Stimulated activated CD8-positive, alpha-beta memory T cell treated with anti-CD3 and anti-CD28 coated beads, Interleukin-2, amount 100 ng/mL, for 48 hours (primary cell): ENCODE results near the gene HELZ.

ENCODE experiments used
- DNase-seq, 2 donors: peaks; one replicate each; pipeline ENCODE4 v3.0.0-alpha.2; 2020; ENCODE audit warnings: low read depth in 2 of 2

HELZ gene

DNA sequence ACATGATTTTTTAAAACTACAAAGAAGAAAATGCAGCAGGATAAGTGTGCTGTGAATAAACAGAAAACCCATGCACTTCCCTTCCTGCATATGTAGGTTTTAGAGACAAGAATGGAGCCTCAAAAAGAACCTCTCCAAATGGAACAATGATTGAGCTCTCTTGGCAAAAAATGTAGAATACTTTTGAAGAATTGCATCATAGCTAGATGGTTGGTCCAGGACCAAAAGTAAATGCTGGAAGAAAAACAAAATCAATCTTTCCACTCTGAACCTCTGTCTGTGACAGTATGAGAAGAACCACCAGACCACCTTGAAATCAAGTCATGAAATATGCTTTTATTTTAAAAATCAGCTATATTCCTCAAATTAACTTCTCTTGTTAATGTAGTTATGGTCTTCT, 17.5 kb downstream of the HELZ start:
- DNase-seq, result no peak

- DNase-seq, result no peak
Measured at GRCh38 chr17:67225316-67225715, 19.7 kb downstream of the HELZ start.

- DNase-seq, result no peak
Measured at GRCh38 chr17:67224736-67225135, 20.3 kb downstream of the HELZ start.

DNA sequence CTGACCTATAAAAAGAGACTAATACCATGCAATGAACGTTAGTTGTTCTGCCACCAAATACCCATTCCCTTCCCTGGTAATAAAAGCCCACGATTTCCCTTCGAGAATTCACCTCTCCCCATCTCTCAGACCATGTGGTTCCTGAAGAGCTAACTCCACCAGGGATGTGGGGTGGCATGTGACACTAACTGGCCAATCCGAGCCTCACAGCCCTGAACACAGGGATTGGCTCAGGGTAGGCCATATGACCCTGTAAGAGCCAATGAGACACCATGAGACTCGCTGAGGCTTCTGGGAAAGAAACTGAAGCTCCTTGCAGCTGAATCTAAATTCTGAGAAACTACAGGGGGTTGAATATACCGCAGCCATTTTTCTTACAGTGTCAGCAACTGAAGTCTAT, 21.1 kb downstream of the HELZ start:
- DNase-seq, result no peak

GRCh38 chr17:67221062-67221998, 23.7 kb downstream of the HELZ start:
- DNase-seq, result no peak

GRCh38 chr17:67218385-67218950, 26.5 kb downstream of the HELZ start:
- DNase-seq, result no peak

- DNase-seq, result no peak
Measured at GRCh38 chr17:67217446-67217845, 27.6 kb downstream of the HELZ start.

GRCh38 chr17:67216578-67217320, 28.2 kb downstream of the HELZ start:
- DNase-seq, result no peak

DNA sequence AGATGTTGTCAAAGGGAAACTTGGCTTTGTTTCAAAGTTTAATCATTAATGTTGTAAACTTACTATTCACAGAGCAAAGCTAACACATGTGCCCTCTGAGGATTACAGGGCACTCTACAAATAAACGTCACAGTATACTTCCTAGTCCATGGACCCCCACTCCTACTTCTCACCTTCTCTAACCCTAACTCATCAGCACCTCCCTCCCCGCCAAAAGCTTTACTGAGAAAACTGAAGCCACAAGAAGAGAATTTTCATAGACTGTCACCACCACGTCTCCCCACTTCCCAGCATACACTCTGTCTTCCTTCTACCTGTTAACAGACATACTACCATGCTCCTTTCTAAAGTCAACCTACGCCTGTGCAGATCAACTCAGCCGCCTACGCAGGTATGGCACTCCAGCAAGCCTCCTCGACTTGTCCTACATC, 29.0 kb downstream of the HELZ start:
- no peak for DNase-seq

DNA sequence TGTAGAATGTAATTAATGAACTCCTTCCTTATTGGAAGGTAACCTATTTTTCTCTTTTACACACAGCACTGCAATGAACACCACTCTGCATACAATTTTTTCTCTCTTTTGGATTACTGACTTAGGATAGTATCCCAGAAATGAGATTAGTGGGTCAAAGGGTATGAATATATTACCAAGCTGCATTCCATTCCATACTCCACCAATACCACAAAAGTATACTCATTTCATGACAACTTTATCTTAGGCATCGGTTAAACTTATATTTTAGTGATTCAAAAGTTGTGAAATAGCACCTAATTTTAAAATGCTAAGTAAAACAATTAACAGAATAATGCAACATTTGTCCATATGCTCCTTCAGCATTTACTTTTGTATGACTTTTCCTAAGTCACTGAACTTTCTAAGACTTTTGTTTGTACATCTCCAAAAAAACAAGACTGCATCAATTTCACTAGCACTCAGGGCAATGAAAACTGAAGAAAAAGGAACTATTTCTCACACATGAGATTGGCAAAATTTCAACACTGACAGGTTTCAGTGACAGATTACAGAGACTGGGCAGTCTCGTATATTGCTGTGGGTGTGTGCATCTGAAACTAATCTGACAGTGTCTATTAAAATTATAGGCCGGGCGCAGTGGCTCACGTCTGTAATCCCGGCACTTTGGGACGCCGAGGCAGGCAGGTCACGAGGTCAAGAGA, 32.1 kb downstream of the HELZ start:
- no peak for DNase-seq

- DNase-seq, result no peak
Measured at GRCh38 chr17:67212231-67212630, 32.8 kb downstream of the HELZ start.

DNA sequence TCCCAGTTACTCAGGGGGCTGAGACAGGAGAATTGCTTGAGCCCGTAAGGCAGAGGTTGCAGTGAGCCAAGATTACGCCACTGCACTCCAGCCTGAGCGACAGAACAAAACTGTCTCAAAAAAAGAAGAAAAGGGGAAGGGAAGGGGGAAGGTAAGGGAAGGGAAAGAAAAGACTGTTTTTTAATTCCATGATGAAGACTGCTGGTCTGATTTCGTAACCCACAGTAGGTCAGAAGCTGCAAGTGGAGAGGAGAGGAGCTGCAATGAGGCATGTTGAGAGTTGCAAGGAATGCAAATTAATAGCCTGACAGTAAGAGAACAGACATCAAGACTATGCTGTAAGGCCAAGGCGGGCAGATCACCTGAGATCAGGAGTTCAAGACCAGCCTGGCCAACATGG, 33.3 kb downstream of the HELZ start:
- DNase-seq, result no peak

GRCh38 chr17:67210915-67211314, 34.1 kb downstream of the HELZ start:
- no peak for DNase-seq

GRCh38 chr17:67208232-67208631, 36.8 kb downstream of the HELZ start:
- no peak for DNase-seq

DNA sequence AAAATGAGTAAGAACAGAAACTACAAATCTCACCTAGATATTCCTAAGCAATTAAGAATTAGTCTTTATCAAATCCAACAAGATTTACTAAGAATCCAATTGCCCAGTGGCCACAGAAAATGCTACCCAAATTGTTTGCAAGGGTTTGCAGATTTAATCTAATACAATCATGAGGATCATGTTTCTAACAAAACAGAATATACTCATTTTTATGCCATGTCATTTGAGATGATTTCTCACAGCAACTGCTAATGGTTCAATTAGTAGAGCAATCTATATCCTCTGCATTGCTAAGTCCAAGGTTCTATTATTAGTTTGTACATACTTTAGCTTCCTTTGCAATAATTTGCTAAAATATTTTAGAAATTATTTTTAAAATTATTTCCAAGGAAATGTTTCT, 41.2 kb downstream of the HELZ start:
- no peak for DNase-seq

GRCh38 chr17:67202503-67202902, 42.5 kb downstream of the HELZ start:
- DNase-seq, result no peak

DNA sequence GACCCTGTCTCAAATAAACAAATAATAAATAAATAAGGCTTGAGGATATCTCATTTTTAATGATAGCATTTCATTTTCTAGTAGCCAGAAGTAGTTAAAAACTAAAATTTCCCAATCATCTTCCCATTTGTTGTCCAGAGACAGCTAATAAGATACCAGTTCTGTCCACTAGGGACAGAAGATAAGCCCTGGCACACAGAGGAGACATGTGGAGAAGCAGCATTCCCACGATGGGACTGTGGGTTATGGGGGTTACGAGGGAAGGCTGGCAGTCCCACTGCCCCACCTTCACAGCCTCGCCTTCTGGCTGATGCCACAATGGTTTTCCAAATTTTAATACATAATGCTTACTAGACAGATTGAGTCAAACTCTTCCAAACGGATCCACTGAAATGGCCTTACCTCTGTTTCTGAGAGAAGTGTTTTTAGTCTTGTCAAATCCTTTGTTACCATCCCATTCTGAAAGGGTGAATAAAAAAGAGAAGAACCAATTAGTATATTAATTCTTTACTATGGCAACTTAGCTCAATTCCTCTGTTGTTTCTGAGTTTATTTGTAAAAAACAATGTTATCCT, 44.2 kb downstream of the HELZ start:
- no peak for DNase-seq

GRCh38 chr17:67198131-67198530, 46.9 kb downstream of the HELZ start:
- no peak for DNase-seq

DNA sequence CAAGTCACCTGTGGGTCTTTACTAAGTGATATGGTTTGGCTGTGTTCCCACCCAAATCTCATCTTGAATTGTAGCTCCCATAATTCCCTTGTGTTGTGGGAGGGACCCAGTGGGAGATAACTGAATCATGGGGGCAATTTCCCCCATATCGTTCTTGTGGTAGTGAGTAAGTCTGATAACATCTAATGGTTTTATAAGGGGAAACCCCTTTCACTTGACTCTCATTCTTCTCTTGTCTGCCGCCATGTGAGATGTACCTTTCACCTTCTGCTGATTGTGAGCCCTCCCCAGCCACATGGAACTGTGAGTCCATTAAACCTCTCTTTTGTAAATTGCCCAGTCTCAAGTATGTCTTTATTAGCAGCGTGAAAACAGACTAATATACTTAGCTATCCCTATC, 48.0 kb downstream of the HELZ start:
- DNase-seq, result peak; percentile 2 to 12

DNA sequence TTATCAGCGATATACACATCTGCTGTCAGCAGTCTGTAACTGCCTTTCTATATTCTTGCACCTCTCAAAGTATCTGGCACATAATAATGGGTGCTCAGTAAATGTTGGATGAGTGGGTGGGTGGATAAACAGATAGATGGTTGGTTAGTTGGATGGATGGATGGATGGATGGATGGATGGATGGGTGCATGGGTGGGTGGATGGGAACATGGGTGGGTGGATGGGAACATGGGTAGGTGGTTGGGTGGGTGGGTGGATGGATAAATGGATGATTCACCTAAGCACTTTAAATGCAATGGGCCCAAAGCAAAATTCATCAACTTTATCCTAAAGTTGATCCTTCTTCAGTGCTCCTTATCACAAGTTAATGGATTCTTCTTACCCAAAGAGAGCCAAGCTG, 48.6 kb downstream of the HELZ start:
- DNase-seq, result no peak

GRCh38 chr17:67194134-67194533, 50.9 kb downstream of the HELZ start:
- DNase-seq, result no peak

GRCh38 chr17:67187927-67188326, 57.1 kb downstream of the HELZ start:
- DNase-seq, result no peak
